ENCODE data around the gene LYAR. TPM values are rescaled to one million over a fixed set of nuclear protein-coding genes. Genes with fewer than 3 reads are reported as not detected.
A peak's percentile ranks its signal among the peaks of the same experiment; 100 is the strongest.

The LYAR gene
- total and polyA plus RNA-seq, 2 of the 4 experiments (the other 2 are of a cell fraction): 5.4 to 8.2 TPM

GRCh38 chr4:4327652-4328121 is 37.7 kb upstream of the LYAR start:
- ATAC-seq (ENCODE audit: low read depth): peak; percentile 55
- Histone ChIP-seq H3K14ac (replicated peaks; ENCODE audit: low read depth, low read length) (no peak overlapping the region), H2BK120ac (ENCODE audit: low read depth, low read length) (no peak overlapping the region), H2AK9ac (replicated peaks; ENCODE audit: low read depth, low read length, poor library complexity) (no peak overlapping the region), H3K36me3 (ENCODE audit: control insufficient read depth, insufficient read depth, low read length) (no peaks in the 10 kb centered on the region), H3K9me3 (ENCODE audit: control insufficient read depth, insufficient read depth, low read length) (no peaks in the 10 kb centered on the region), H2AFZ (replicated peaks; ENCODE audit: low read length, poor library complexity) (peak overlapping the region; percentile 87), H3K56ac (ENCODE audit: extremely low read depth, insufficient read depth, low read length) (no peak overlapping the region), H4K20me1 (ENCODE audit: insufficient read depth, low read length) (no peaks in the 10 kb centered on the region), H3K4me1 (ENCODE audit: control insufficient read depth, insufficient read depth, low read length) (peaks cover 5% of the 10 kb centered on the region; the same call in 1 of the 2 replicates), H2AK5ac (ENCODE audit: low read depth, low read length) (no peak overlapping the region), H3K79me1 (ENCODE audit: low read depth in 1 of 2, low read length in 2 of 2) (no peaks in the 10 kb centered on the region), H2BK20ac (ENCODE audit: low read depth, low read length) (no peak overlapping the region), H3K18ac (ENCODE audit: low read depth, low read length) (no peak overlapping the region), H3K9ac (ENCODE audit: low read depth, low read length) (no peak overlapping the region), H3K4ac (ENCODE audit: low read depth, low read length) (peak overlapping the region; percentile 22; the same call in 1 of the 2 replicates), H3K27me3 (ENCODE audit: control insufficient read depth, insufficient read depth, low read length) (no peaks in the 10 kb centered on the region; the same call in 1 of the 2 replicates), H3K9me1 (ENCODE audit: insufficient read depth, low read length) (0 out of 2 replicates have a peak, but pooled peaks cover 9% of the 10 kb centered on the region), H2BK5ac (ENCODE audit: low read depth, low read length, poor library complexity, severe bottlenecking) (no peak overlapping the region), H4K8ac (ENCODE audit: low read depth in 2 of 2, low read length in 2 of 2) (no peak overlapping the region), H3K4me3 (ENCODE audit: insufficient read depth, low read depth, low read length) (no peak overlapping the region), H2BK15ac (ENCODE audit: low read depth, low read length) (no peak overlapping the region), H4K5ac (ENCODE audit: low read depth, low read length) (no peak overlapping the region), H3K27ac (ENCODE audit: insufficient read depth, low read length) (no peak overlapping the region), H3K23ac (ENCODE audit: low read depth, low read length) (no peak overlapping the region), H3K4me2 (ENCODE audit: low read depth, low read length) (no peak overlapping the region), H4K91ac (ENCODE audit: insufficient read depth, low read depth, low read length) (no peak overlapping the region)
- in situ Hi-C loops (cut with MboI; ENCODE audit: low sequenced_read_pairs): no loop called here
- no peak for DNase-seq
- dilution Hi-C loops (cut with HindIII; ENCODE audit: low sequenced_read_pairs, unreplicated experiment): no loop called here
- no TSS peak for BruUV-seq (replicated peaks)
- 57% methylated on average over 12 of the region's 22 CpGs; no CpG with 5 or more reads in 1 of the 2 experiments for WGBS, 2 experiments (ENCODE audit: extremely low coverage in 2 of 2, insufficient read length in 1 of 2)
- ChIA-PET POLR2A (ENCODE audit: unreplicated experiment) (no interaction called here), CTCF (interaction anchor here (0.7 to 1.0 kb wide), 2 partner anchors 69 to 795 kb away, joined by 3 read pairs; no protein-coding TSS in a partner anchor)
- intact Hi-C loops (cut with micrococcal nuclease): no loop called here
- peak; percentile 31; the same call in 1 of the 2 replicates for TF ChIP-seq CTCF (conservative IDR thresholded peaks at IDR 0.05; ENCODE audit: low read depth, low read length)
- TF ChIP-seq FOS (IDR thresholded peaks at IDR 0.05; ENCODE audit: low read depth, low read length): no peak
